ENCODE data around the gene PIK3AP1.
"Not testable (repeated sequence)": the region's sequence is repeated elsewhere in the genome, so short reads cannot be mapped to it uniquely, and the experiment has no call there.

The PIK3AP1 gene

GRCh38 chr10:96740579-96741281, 20.4 kb upstream of the PIK3AP1 start:
- intact Hi-C loops (cut with DNase I): no loop called here
- DNase-seq: peak in 35 of 42 donors; percentile 12 to 69 (median 46)

DNA sequence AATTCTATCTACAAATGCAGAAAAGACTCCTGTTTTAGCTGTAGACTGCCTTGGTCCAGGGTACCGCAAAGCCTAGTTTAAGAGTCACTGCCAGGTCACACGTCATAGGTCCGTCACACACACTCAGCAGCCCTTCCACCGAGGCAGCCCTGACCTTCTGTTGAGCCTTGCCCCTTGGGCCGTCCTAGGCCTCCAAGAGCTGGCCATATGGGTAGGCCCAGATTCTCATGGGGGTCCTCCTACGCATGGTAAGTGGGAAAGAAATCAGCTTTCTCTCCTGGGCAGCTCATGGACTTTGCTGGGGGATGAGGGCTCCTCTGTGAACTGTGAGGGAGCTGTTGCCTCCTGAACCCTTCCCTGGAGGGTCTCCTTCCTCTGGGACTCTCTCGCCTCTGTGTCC, 19.8 kb upstream of the PIK3AP1 start:
- no peak for DNase-seq
- intact Hi-C loops (cut with DNase I): no loop called here

GRCh38 chr10:96737307-96737902, 17.1 kb upstream of the PIK3AP1 start:
- intact Hi-C loops (cut with DNase I): not testable (repeated sequence)

GRCh38 chr10:96724621-96725020, 4.3 kb upstream of the PIK3AP1 start:
- intact Hi-C loops (cut with DNase I): no loop called here
- no peak for DNase-seq

More at GRCh38 chr10:96737307-96737902, 17.1 kb upstream of the PIK3AP1 start:
- not testable (repeated sequence) for DNase-seq

GRCh38 chr10:96721207-96721572, 876 bp upstream of the PIK3AP1 start:
- DNase-seq: no peak
- intact Hi-C loops (cut with DNase I): no loop called here

GRCh38 chr10:96719850-96720421, 378 bp downstream of the PIK3AP1 start:
- DNase-seq: peak in 33 of 42 donors; percentile 7 to 69 (median 47)
- intact Hi-C loops (cut with DNase I): loop anchor here (10.0 kb wide), 1 partner anchor 75 kb away; no protein-coding TSS in a partner anchor

- intact Hi-C loops (cut with DNase I): loop anchor here (10.0 kb wide), 1 partner anchor 74 kb away; no protein-coding TSS in a partner anchor
- no peak for DNase-seq
Measured at GRCh38 chr10:96719200-96719599, 1.1 kb downstream of the PIK3AP1 start.

DNA sequence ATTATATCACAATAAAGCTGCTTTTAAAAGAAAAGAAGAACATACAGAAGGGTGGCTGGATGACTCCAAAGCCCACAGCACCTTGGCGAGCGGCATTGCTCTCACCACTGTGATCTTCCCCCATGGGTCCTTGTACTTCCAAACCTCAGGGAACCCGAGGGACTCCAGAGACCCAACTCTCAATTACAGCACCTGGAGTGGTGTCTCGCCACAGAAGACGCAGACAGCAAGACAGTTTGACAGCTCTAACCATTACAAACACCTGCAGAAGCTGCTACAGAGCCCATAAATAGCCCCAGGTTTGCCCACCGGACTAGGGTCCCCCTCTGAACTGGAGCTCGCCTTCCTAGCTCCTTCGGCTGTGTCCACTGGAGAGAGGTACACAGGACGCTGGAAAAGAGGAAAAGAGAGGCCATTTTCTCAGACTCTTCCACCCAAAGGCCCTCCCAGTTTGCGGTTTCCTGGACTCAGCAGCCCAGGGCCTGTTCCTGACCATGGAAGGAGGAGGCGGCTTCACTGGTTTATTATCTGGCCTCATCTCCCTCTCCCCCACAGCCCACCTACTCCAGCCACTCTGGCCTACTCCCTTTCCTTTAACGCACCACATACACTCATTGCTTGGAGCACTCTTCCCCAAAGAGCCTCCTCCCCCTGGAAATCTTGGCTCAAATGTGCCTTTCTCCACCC, 1.9 kb downstream of the PIK3AP1 start:
- peak in 2 of 42 donors; percentile 11 to 15 for DNase-seq
- intact Hi-C loops (cut with DNase I): loop anchor here (10.0 kb wide), 1 partner anchor 74 kb away; no protein-coding TSS in a partner anchor

- intact Hi-C loops (cut with DNase I): loop anchor here (10.0 kb wide), 1 partner anchor 72 kb away; no protein-coding TSS in a partner anchor
- DNase-seq: no peak
Measured at GRCh38 chr10:96716390-96716789, 3.9 kb downstream of the PIK3AP1 start.

GRCh38 chr10:96714746-96715255, 5.5 kb downstream of the PIK3AP1 start:
- DNase-seq: no peak
- intact Hi-C loops (cut with DNase I): loop anchor here (10.0 kb wide), 1 partner anchor 70 kb away; no protein-coding TSS in a partner anchor

- intact Hi-C loops (cut with DNase I): loop anchor here (10.0 kb wide), 1 partner anchor 69 kb away; no protein-coding TSS in a partner anchor
- no peak for DNase-seq
Measured at GRCh38 chr10:96714031-96714590, 6.2 kb downstream of the PIK3AP1 start.

DNA sequence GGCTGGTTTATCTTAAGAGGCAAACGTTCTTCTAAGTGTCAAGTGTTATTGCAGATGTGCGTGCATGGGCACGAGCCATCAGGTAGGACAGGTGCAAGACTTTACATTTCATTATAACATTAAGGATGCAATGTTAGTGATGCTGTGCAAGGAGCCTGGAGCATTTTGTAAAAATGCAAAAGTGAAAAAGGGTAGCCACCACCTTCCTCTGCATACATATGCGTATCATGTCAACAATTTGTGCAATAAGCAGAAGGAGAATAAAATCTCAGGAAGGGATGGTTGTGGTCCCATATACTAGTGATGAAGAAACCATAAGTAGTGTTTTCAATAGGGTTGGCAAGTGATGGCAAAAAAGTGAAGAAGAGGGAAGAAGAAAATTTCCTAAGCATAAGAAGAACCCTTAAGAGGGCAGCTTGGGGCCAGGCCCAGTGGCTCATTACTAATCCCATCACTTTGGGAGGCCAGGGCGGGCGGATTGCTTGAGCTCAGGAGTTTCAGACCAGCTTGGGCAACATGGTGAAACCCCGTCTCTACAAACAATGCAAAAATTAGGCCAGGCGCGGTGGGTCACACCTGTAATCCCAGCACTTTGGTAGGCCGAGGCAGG, 7.5 kb downstream of the PIK3AP1 start:
- intact Hi-C loops (cut with DNase I): loop anchor here (10.0 kb wide), 1 partner anchor 68 kb away; no protein-coding TSS in a partner anchor
- DNase-seq: no peak

DNA sequence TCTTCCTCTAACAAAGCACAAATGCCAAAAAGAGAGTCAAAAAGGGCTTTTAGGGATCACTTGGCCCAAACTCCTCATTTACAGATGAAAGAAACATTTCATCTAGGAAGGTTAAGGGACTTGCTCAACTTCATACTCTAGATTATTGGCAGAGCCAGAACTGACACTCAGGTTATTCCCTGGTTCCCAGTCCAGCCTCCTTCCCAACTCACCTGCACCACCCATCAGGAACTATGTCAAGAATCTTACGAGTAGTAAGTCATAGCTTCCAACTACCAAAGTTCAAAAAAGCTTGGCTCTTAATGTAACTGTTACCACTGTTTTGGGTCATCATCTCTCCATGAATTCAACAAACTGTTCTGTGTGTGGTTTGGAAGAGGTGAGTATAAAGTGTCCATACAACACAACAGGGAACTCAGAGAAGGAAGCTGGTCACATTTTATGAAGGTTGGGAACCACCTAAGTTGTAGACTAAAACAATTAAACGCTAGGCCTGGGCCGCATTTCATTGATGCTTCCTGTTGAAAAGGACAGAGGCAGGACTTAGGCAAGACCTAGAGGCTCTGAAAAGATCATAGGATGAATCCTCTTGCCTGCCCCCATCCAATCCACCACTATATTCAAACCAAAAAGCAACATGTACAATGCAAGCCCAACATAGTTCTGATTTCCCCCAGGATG, 9.1 kb downstream of the PIK3AP1 start:
- intact Hi-C loops (cut with DNase I): loop anchor here (10.0 kb wide), 1 partner anchor 66 kb away; no protein-coding TSS in a partner anchor
- no peak for DNase-seq

DNA sequence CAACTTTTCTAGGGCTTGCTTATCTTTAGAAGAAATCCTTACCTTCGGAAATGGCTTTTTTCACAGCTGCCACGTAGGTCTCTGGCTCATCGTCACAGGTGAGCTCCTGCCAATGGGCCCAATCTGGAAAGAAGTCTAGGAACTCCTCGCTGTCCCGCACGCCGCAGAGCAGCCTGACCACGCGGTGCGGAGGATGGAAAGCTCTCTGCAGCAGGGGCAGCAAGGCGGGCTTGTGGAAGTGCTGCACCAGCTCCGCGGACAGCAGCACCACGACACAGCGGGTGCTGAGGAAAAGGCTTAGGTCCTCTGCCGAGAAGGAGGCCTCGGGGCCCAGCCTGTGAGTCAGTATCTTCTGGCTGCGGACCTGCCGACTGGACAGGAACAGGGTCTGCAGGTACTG, 10.8 kb downstream of the PIK3AP1 start:
- intact Hi-C loops (cut with DNase I): no loop called here
- no peak for DNase-seq

DNA sequence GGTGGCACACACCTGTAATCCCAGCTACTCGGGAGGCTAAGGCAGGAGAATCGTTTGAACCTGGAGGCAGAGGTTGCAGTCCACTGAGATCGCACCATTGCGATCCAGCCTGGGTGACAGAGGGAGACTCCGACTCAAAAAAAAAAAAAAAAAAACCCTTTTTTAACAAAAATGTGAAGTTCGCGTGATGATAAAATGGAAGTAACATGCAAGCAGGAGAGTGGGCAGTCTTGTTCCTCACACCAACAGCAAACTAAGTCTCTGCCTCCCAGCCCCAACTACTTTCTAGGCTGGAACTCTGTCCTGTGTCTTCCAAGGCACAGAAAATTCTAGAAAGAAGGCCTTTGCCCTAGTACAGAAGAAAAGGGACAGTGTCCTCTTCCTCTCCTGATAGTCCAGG, 11.3 kb downstream of the PIK3AP1 start:
- no peak for DNase-seq
- intact Hi-C loops (cut with DNase I): no loop called here

GRCh38 chr10:96708456-96708855, 11.9 kb downstream of the PIK3AP1 start:
- peak in 1 of 42 donors; percentile 47 for DNase-seq
- intact Hi-C loops (cut with DNase I): no loop called here

GRCh38 chr10:96706331-96706853, 13.9 kb downstream of the PIK3AP1 start:
- no peak for DNase-seq
- intact Hi-C loops (cut with DNase I): no loop called here

DNA sequence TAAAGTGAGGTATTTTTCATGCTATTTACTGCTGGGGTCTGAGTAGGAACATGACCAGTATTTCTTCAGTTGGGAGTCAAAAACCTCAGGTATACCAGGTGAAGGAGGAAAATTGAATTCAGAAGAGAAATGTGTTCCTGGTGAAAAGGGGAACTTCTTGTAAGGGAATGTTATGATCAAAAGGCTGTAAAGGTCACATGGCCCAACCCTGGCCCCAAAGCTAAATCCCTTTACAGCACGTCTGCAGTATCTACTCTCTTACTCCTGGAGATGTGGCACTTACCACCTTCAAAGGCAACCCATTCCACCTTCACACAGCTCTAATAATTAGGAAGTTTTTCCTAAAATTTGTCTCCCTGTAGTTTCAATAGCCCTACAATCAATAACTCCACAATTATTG, 15.2 kb downstream of the PIK3AP1 start:
- intact Hi-C loops (cut with DNase I): no loop called here
- DNase-seq: no peak

Measured in head of caudate nucleus (tissue), 42 donors.